Uterus (tissue), 2 donors: ENCODE results near the gene DRD4.

Experiments used
- POLR2A ChIP-seq, 2 donors: fragments of 450-650 bp; IDR thresholded peaks; one replicate each; pipeline ENCODE4 v1.6.1; 2016; ENCODE audit warnings: antibody characterized with exemption in 2 of 2, mild to moderate bottlenecking in 1 of 2, moderate library complexity in 1 of 2
- TF ChIP-seq, protein P1 (sequence below), 4 experiments: fragments of 200-600 bp in 2 of 4; fragments of 450-650 bp in 2 of 4; sonication (generic) in 2 of 4; IDR thresholded peaks; one replicate each; pipeline ENCODE4 v1.5.1; 2016 to 2019; ENCODE audit warnings: antibody characterized with exemption in 4 of 4, mild to moderate bottlenecking in 2 of 4, moderate library complexity in 1 of 4

DNA sequence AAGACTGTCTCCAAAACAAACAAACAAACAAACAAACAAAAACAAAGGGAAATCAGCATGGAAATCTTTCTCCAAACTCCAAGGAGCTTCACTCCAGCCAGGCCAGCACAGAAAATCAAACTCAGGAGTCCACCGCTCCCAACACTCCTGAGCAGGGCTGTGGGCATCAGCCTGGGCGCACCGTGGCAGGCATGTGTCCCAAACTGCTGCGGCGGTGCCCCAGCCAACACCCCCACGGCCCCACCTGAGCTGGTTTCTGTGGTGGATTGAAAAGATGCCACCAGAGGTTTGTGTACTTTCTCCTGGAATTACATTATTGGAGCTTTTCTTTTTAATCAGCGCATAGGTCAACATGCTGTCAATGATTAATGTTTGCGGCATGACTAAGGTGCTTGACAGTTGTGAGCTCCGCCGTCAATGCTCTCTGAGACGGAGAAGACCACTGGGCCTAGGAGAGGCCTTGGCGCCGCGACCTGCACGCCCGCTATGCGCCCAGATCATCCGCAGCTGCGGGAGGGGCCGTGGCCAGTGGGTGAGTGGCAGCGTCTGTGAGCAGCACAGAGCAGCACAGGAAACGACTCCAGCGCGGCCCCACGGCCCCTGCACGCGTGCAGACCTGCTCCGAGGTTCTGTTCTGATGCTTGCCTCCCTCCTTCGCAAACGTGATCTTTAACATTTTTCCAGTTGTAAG lies 18.1 kb downstream of the DRD4 start:
- TF ChIP-seq, protein P1, sequence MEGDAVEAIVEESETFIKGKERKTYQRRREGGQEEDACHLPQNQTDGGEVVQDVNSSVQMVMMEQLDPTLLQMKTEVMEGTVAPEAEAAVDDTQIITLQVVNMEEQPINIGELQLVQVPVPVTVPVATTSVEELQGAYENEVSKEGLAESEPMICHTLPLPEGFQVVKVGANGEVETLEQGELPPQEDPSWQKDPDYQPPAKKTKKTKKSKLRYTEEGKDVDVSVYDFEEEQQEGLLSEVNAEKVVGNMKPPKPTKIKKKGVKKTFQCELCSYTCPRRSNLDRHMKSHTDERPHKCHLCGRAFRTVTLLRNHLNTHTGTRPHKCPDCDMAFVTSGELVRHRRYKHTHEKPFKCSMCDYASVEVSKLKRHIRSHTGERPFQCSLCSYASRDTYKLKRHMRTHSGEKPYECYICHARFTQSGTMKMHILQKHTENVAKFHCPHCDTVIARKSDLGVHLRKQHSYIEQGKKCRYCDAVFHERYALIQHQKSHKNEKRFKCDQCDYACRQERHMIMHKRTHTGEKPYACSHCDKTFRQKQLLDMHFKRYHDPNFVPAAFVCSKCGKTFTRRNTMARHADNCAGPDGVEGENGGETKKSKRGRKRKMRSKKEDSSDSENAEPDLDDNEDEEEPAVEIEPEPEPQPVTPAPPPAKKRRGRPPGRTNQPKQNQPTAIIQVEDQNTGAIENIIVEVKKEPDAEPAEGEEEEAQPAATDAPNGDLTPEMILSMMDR (IDR thresholded peaks at IDR 0.05) = no peak
- TF ChIP-seq POLR2A (IDR thresholded peaks at IDR 0.05) = no peak
